ENCODE measurements around the gene KEAP1.

KEAP1 gene

DNA sequence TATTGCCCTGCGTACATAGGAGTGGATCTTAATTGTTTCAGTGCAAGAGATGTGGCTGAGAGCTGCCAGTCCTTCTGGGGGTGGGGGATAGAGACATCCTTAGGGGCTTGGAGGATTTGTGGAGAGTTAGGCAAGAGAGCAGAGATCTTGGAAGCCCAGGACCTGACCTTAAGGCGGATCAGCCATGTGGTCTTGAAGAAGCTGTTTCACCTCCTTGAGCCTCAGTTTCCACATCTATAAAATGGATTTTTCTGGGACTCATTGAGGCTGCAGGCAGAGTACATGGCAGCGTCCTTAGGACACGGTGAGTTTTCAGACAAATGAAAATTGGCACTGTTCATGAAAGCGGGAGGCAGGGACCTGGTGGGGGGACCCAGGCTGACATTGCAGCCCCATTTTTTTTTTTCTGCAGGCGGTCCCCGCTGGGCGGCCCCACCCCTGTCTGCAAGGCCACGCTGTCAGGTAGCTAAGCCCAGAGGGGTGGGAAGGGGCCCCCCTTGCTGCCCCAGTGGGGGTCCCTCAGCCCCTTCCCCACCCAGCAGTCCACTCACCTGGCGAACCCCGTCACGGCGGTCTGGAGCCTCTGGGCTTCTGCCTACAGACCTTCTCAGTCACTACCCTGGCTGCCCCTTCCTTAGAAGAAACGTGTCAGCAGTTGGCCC, 52.8 kb downstream of the KEAP1 start:
- no peak for DNase-seq (ENCODE audit: low read depth)

DNA sequence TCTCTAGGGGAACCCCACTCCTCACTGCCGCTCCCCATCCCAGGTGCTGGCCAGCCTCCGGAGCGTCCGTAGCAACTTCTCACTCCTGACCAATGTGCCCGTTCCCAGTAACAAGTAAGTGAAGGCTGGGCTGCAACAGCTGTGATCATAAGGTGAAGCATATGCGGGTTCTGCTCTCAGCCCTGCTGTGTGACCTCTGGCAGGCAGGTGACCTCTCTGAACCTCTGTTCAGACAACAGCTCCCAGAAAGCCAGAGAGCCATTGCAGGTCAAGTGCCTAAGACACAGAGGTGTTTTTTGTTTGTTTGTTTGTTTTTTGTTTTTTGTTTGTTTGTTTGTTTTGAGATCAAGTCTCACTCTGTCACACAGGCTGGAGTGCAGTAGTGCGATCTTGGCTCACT, 54.1 kb downstream of the KEAP1 start:
- DNase-seq (ENCODE audit: low read depth), result no peak

DNA sequence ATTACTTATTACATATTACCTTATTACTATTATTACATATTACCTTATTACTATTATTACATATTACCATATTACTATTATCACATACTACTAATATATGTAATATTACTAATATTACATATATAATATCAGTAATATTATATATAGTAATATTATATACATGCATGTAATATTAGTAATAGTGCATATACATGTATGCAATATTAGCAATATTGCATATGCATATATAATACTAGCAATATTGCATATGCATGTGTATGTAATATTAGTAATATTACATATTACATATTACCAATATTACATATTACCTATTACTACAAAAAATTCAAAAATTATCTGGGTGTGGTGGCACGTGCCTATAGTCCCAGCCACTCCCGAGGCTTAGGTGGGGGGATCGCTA, 60.5 kb downstream of the KEAP1 start:
- no peak for DNase-seq (ENCODE audit: low read depth)

DNA sequence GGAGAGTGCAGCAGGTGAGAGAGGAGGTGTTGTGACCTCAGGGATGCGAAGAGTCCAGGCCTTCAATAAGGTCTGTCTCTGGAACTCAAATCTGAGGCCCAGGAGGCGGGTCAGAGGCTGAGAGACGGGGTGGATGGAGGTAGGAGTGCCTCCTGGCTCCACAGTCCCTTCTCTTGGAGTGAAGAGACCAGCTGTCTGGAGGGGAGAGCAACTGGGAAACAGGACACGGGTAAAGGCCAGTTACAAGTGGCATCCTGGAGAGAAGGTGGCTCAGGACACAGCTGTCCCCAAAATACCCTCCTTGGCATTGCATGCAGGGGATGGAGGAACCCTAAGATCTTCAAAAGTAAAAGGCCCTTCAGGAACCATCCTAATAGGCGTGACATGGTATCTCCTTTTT, 63.6 kb downstream of the KEAP1 start:
- DNase-seq (ENCODE audit: low read depth), result no peak

All from ELR (cell line).